ENCODE measurements around the gene LCAT.
A peak's percentile ranks its signal among the peaks of the same experiment; 100 is the strongest.

Gene LCAT

DNA sequence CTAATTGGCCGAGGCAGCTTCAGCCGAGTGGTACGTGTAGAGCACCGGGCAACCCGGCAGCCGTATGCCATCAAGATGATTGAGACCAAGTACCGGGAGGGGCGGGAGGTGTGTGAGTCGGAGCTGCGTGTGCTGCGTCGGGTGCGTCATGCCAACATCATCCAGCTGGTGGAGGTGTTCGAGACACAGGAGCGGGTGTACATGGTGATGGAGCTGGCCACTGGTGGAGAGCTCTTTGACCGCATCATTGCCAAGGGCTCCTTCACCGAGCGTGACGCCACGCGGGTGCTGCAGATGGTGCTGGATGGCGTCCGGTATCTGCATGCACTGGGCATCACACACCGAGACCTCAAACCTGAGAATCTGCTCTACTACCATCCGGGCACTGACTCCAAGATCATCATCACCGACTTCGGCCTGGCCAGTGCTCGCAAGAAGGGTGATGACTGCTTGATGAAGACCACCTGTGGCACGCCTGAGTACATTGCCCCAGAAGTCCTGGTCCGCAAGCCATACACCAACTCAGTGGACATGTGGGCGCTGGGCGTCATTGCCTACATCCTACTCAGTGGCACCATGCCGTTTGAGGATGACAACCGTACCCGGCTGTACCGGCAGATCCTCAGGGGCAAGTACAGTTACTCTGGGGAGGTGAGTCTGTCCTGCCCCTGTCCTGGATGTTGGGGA, 34.7 kb downstream of the LCAT start:
- DNase-seq: no peak

DNA sequence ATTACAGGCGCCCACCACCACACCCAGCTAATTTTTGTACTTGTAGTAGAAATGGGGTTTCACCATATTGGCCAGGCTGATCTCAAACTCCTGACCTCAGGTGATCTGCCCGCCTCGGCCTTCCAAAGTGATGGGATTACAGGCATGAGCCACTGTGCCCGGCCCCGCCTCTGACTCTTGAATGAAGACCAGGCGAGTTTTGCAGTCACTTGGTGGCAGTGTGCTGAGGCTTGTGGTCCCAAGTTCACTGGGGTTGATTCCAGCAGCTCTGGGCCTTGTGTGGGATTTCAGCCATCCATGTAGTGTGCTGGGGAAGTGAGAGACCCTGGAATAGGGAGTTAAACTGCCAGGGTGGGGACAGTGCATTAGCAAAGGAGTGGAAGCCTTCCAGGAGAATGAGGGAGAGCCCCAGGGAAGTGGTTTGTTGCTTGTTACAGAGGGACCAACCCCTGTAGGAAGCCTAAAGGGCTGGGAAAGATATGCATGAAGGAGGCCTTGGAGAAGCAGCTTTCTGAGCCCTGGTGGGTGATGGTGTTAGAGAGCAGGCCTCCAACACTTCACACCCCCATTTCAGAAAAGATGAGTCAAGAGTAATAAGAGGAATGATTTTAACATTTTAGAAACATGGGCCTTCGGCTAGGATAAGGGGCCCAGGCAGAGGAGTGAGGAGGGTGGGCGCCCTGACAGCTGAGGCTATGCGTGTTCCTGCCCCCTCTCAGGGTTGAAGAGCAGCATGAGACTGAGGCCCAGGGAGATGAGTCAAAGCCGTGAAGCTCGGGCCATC, 36.3 kb downstream of the LCAT start:
- no peak for DNase-seq

DNA sequence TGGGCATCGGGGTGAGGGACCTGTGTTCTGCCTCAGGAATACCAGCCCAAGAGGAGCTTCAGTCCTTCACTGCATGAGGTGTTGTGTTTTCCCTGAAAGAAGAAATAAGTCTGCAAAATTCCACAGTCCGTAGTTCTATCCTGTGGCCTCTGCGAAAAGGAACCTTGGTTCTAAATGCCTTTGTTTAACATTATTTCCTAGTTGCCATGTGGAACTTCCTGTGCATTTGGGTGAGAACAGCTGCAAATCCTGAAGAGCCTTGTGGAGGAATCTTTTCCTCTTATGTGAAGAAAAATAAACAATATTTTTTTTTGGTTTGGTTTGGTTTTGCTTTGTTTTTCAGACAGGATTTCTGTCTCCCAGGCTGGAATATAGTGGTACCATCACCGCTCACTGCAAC, 41.1 kb downstream of the LCAT start:
- no peak for DNase-seq

DNA sequence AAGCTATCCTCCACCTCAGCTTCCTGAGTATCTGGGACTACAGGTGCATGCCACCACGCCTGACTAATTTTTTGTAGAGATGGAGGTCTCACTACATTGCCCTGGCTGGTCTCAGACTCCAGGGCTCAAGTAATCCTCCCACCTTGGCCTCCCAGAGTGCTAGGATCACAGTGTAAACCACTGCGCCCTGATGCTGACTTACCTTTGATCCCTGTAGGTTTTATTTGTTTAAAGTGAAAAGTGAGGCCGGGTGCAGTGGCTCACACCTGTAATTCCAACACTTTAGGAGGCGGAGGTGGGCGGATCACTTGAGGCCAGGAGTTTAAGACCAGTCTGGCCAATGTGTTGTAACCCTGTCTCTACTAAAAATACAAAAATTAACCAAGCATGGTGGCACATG, 42.2 kb downstream of the LCAT start:
- no peak for DNase-seq

GRCh38 chr16:67897231-67897630, 46.7 kb downstream of the LCAT start:
- DNase-seq: no peak

DNA sequence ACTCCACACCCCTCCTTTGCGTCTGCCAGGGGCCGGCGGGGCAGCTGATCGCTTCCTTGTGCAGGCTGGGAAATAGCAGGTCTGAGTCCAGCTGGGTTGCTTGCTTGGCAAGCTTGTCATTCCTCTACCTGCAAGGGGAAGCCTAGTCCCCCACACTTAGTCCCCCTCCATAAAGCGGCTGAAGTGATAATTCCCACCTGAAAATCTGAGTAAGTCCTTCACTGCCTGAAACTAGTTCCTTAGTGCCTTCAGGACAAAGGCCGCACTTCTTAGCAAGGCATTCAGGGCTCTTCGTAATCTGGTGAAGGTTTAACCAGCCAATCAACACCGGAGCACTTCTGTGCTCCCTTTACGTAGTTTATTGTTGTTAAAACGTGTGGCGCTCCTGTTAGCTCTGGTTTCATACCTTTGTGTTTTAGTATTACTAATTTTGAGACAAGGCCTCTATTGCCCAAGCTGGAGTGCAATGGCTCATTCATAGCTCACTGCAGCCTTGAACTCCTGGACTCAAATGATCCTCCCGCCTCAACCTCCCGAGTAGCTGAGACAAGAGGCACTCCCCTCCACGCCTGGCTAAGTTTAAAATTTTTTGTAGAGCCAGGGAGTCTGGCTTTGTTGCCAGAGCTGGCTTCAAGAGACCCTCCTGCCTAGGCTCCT, 50.0 kb downstream of the LCAT start:
- no peak for DNase-seq

- DNase-seq: peak; percentile 95
These were observed 50.8 kb downstream of the LCAT start, which contains the start of gene PSKH1 for GRCh38 chr16:67892899-67893742. TSS of gene PSKH1 (plus strand) at chr16:67893254. CDS start at chr16:67908750, 15,496 bp downstream.

GRCh38 chr16:67892375-67892774, 51.5 kb downstream of the LCAT start:
- DNase-seq: no peak
